Neutrophil (primary cell): ENCODE measurements around the gene AP4M1.
A peak's percentile ranks its signal among the peaks of the same experiment; 100 is the strongest.

ENCODE experiments used
- H3K27ac ChIP-seq: fragments of 200-600 bp; sonication (generic); 2 replicates; pipeline ENCODE4 v1.5.1; 2016; ENCODE audit warnings: mild to moderate bottlenecking, moderate library complexity
- H3K27me3 ChIP-seq: fragments of 200-600 bp; sonication (generic); 2 replicates; pipeline ENCODE4 v1.6.0; 2016; ENCODE audit warnings: mild to moderate bottlenecking
- H3K36me3 ChIP-seq: fragments of 200-600 bp; sonication (generic); 2 replicates; pipeline ENCODE4 v1.5.1; 2017
- H3K4me1 ChIP-seq, 2 experiments: fragments of 200-600 bp in 1 of 2; sonication (generic) in 1 of 2; 1 replicate in 1 of 2; 2 replicates in 1 of 2; pipeline versions ENCODE4 v1.5.1 to v1.6.1; 2013 to 2016; ENCODE audit warnings: low read depth in 1 of 2, low read length in 1 of 2, mild to moderate bottlenecking in 1 of 2, moderate library complexity in 1 of 2; ENCODE audit not compliant: control insufficient read depth in 1 of 2, insufficient read depth in 1 of 2
- H3K4me3 ChIP-seq, 2 experiments: fragments of 200-600 bp in 1 of 2; sonication (generic) in 1 of 2; 1 replicate in 1 of 2; 2 replicates in 1 of 2; pipeline ENCODE4 v1.5.1; 2013 to 2016; ENCODE audit warnings: low read depth in 1 of 2, low read length in 1 of 2, mild to moderate bottlenecking in 1 of 2, moderate library complexity in 1 of 2
- H3K9me3 ChIP-seq: fragments of 200-600 bp; sonication (generic); 2 replicates; pipeline ENCODE4 v1.5.1; 2016
- CTCF ChIP-seq: fragments of 200-600 bp; sonication (generic); IDR thresholded peaks from 2 replicates; pipeline ENCODE4 v1.5.1; 2016; ENCODE audit warnings: antibody characterized with exemption

Gene AP4M1

GRCh38 chr7:100095289-100095688 is 6.2 kb upstream of the AP4M1 start:
- Histone ChIP-seq H3K27ac (no peak overlapping the region), H3K4me1 (peaks cover 6 to 10% of the 10 kb centered on the region in 2 experiments), H3K4me3 (no peak overlapping the region), H3K36me3 (peaks cover 79% of the 10 kb centered on the region), H3K9me3 (no peaks in the 10 kb centered on the region), H3K27me3 (no peaks in the 10 kb centered on the region)
- TF ChIP-seq CTCF, result no peak

DNA sequence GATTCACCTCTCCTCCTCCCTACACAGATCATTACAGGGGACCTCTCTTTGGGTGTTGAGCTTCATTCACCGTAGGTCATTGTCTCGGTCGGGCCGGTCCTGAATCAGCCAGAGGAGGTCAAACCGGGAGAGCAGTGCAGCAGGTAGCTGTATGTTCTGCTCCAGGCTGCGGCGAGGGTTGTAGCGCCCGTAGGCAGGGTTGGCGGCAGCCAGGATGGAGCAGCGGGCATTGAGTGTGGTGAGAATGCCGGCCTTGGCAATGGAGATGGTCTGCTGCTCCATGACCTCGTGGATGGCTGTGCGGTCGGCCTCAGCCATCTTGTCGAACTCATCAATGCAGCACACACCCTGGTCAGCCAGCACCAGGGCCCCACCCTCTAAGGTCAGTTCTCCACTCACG is 5.7 kb upstream of the AP4M1 start:
- Histone ChIP-seq H3K4me1 (peaks cover 10% of the 10 kb centered on the region in 2 experiments), H3K27me3 (no peaks in the 10 kb centered on the region), H3K4me3 (no peak overlapping the region), H3K9me3 (no peaks in the 10 kb centered on the region), H3K27ac (no peak overlapping the region), H3K36me3 (peaks cover 75% of the 10 kb centered on the region)
- no peak for TF ChIP-seq CTCF

DNA sequence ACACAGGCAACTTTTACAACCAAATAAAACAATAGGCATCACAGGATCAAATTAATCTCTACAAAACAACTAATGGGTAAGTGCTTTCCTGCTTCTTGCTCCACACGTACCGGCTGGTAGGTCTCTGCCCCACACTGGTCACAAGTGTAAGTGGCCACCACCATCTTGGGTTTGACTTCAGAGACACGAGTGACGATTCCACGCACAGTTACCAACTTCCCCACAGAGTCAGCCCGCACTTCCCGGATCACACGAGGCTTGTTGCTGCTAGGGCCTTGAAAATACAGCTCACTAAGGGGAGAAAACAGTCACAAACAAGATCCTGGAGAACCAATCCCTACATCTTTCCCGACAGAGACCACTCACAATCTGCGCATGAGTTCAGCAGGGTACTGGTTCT is 2.5 kb upstream of the AP4M1 start:
- Histone ChIP-seq H3K27ac (peak overlapping the region; percentile 25), H3K4me1 (peaks cover 12 to 18% of the 10 kb centered on the region in 2 experiments), H3K36me3 (peaks cover 43% of the 10 kb centered on the region), H3K4me3 (no peak overlapping the region), H3K9me3 (no peaks in the 10 kb centered on the region), H3K27me3 (no peaks in the 10 kb centered on the region)
- no peak for TF ChIP-seq CTCF

DNA sequence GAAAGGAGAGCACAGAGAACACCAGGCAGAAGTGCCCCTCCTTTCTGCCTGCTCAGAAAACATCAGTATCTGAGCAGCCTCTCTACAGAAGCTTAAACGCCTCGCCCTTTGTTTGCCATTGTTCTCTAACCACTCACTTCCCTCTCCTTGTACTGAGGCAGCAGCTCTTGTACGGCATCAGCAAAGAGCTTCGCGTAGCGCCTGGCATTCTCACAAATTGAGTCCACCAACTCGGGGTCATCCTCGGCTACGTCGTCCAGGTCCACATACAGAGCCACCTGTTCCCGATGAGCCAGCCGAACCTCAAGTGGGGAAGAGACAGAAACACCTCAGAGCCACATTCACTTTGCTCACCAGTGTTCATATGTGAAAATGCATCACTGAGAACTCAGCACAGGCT is 2.0 kb upstream of the AP4M1 start:
- peak overlapping the region; percentile 93 for H3K27ac ChIP-seq
- H3K36me3 ChIP-seq, result peaks cover 39% of the 10 kb centered on the region
- no peaks in the 10 kb centered on the region for H3K27me3 ChIP-seq
- TF ChIP-seq CTCF, result no peak
- no peaks in the 10 kb centered on the region for H3K9me3 ChIP-seq
- H3K4me1 ChIP-seq, result peaks cover 12 to 18% of the 10 kb centered on the region in 2 experiments
- H3K4me3 ChIP-seq, result peak overlapping the region in 1 of 2 experiments; percentile 90

- TF ChIP-seq CTCF, result peak; percentile 47
- Histone ChIP-seq H3K9me3 (no peaks in the 10 kb centered on the region), H3K4me3 (peak overlapping the region; percentile 90 to 96), H3K27me3 (no peaks in the 10 kb centered on the region), H3K36me3 (peaks cover 36% of the 10 kb centered on the region), H3K4me1 (peaks cover 12 to 18% of the 10 kb centered on the region in 2 experiments), H3K27ac (peak overlapping the region; percentile 93)
Measured at GRCh38 chr7:100100420-100101015, 925 bp upstream of the AP4M1 start.
